H1 (cell line): ENCODE results near the gene NHLH1. TPM values are rescaled to one million over a fixed set of nuclear protein-coding genes. Genes with fewer than 3 reads are reported as not detected.

ENCODE experiments used
- CTCF ChIA-PET: fragments of 300-600 bp; sonication (Branson Sonifier 250); formaldehyde crosslinking; loops from one replicate; lab custom pipeline; 2021; ENCODE audit not compliant: partially characterized antibody; lab: Charles Lee
- POLR2A ChIA-PET: fragments of 300-600 bp; sonication (Branson Sonifier 250); formaldehyde crosslinking; loops from one replicate; lab custom pipeline; 2021; ENCODE audit warnings: inconsistent platforms; ENCODE audit not compliant: partially characterized antibody; lab: Charles Lee
- DNase-seq, 2 experiments: peaks; one replicate each; pipeline versions ENCODE4 v3.0.0 to v3.0.0-alpha.2; 2010 to 2022; ENCODE audit warnings: low spot score in 2 of 2, low read depth in 1 of 2, mixed read lengths in 1 of 2
- FAIRE-seq: peaks from 2 replicates; lab custom pipeline; 2011; peaks lifted over from hg19 to GRCh38; lab: Jason Lieb, UNC
- H2AFZ ChIP-seq: 2 replicates; pipeline ENCODE4 v1.8.1; 2012; ENCODE audit warnings: low read length, inconsistent platforms
- H2AK5ac ChIP-seq: 2 replicates; pipeline ENCODE4 v1.6.1; 2013; ENCODE audit warnings: low read depth, low read length
- H2BK120ac ChIP-seq: replicated peaks from 2 replicates; pipeline ENCODE3; 2013; ENCODE audit warnings: low read depth, low read length, inconsistent platforms
- H2BK12ac ChIP-seq: 2 replicates; pipeline ENCODE4 v1.6.1; 2013; ENCODE audit warnings: low read depth, low read length
- H2BK15ac ChIP-seq: 2 replicates; pipeline ENCODE4 v1.6.1; 2013; ENCODE audit warnings: low read length
- H2BK20ac ChIP-seq: 2 replicates; pipeline ENCODE4 v1.6.1; 2013; ENCODE audit warnings: low read length
- H2BK5ac ChIP-seq: 2 replicates; pipeline ENCODE4 v1.6.1; 2013; ENCODE audit warnings: low read depth, low read length
- H3K14ac ChIP-seq: 2 replicates; pipeline ENCODE4 v1.6.1; 2013; ENCODE audit warnings: inconsistent platforms; ENCODE audit not compliant: insufficient read length
- H3K18ac ChIP-seq: 2 replicates; pipeline ENCODE4 v1.6.1; 2013; ENCODE audit warnings: low read length; ENCODE audit errors: extremely low read depth
- H3K23ac ChIP-seq: 2 replicates; pipeline ENCODE4 v1.6.1; 2013; ENCODE audit warnings: inconsistent platforms; ENCODE audit not compliant: insufficient read length
- H3K23me2 ChIP-seq: 2 replicates; pipeline ENCODE4 v1.6.1; 2013; ENCODE audit warnings: low read depth, low read length
- H3K27ac ChIP-seq: 2 replicates; pipeline ENCODE4 v1.6.1; 2011; ENCODE audit warnings: low read depth, low read length, inconsistent platforms
- H3K27me3 ChIP-seq, 4 experiments: replicated peaks in 1 of 4; 1 replicate in 1 of 4; 2 replicates in 3 of 4; pipeline versions ENCODE4 v1.6.1 to v1.8.1; 2011 to 2013; ENCODE audit warnings: low read length in 3 of 4, mild to moderate bottlenecking in 3 of 4, inconsistent platforms in 2 of 4, mixed read lengths in 2 of 4, moderate library complexity in 1 of 4; ENCODE audit not compliant: control insufficient read depth in 3 of 4, insufficient read depth in 3 of 4; ENCODE audit errors: extremely low read depth in 1 of 4
- H3K36me3 ChIP-seq, 4 experiments: 2 replicates each; pipeline versions ENCODE4 v1.6.1 to v1.8.1; 2011 to 2013; ENCODE audit warnings: mild to moderate bottlenecking in 4 of 4, low read length in 3 of 4, moderate library complexity in 2 of 4, control low read depth in 1 of 4, inconsistent platforms in 1 of 4; ENCODE audit not compliant: insufficient read depth in 4 of 4, control insufficient read depth in 2 of 4
- H3K4ac ChIP-seq: replicated peaks from 2 replicates; pipeline ENCODE3; 2013; ENCODE audit warnings: low read length, low read depth, mixed read lengths, inconsistent platforms; ENCODE audit not compliant: insufficient read length
- H3K4me1 ChIP-seq, 4 experiments: replicated peaks in 1 of 4; 1 replicate in 1 of 4; 2 replicates in 3 of 4; pipeline versions ENCODE4 v1.6.1 to v1.8.1; 2011 to 2013; ENCODE audit warnings: low read length in 3 of 4, inconsistent platforms in 2 of 4, mixed read lengths in 1 of 4; ENCODE audit not compliant: insufficient read depth in 4 of 4, control insufficient read depth in 3 of 4
- H3K4me2 ChIP-seq, 2 experiments: 2 replicates each; pipeline versions ENCODE4 v1.6.1 to v1.8.1; 2011 to 2013; ENCODE audit warnings: low read depth in 2 of 2, low read length in 2 of 2, control low read depth in 1 of 2, inconsistent platforms in 1 of 2, mild to moderate bottlenecking in 1 of 2; ENCODE audit not compliant: insufficient read depth in 1 of 2
- H3K4me3 ChIP-seq, 4 experiments: fragments of 200-600, 300-600 bp in 1 of 4; sonication (generic), shearing (Covaris generic), sonication (Bioruptor Twin) in 1 of 4; 2 replicates each; pipeline versions ENCODE4 v1.5.1 to v1.8.1; 2011 to 2016; ENCODE audit warnings: low read length in 4 of 4, low read depth in 3 of 4, control low read depth in 2 of 4, inconsistent platforms in 2 of 4, mild to moderate bottlenecking in 2 of 4, mixed read lengths in 1 of 4, moderate library complexity in 1 of 4; ENCODE audit not compliant: insufficient read depth in 2 of 4; ENCODE audit errors: extremely low read depth in 1 of 4
- H3K56ac ChIP-seq: replicated peaks from 2 replicates; pipeline ENCODE3; 2013; ENCODE audit warnings: low read depth, mild to moderate bottlenecking, mixed read lengths, low read length, inconsistent platforms; ENCODE audit not compliant: insufficient read length
- H3K79me1 ChIP-seq: 2 replicates; pipeline ENCODE4 v1.6.1; 2013; ENCODE audit warnings: low read depth, low read length, control low read depth
- H3K79me2 ChIP-seq, 2 experiments: 2 replicates each; pipeline versions ENCODE4 v1.6.1 to v1.8.1; 2012 to 2013; ENCODE audit warnings: low read length in 2 of 2, mild to moderate bottlenecking in 2 of 2, inconsistent platforms in 1 of 2; ENCODE audit not compliant: insufficient read depth in 2 of 2, control insufficient read depth in 1 of 2
- H3K9ac ChIP-seq, 4 experiments: replicated peaks in 1 of 4; 1 replicate in 1 of 4; 2 replicates in 3 of 4; pipeline versions ENCODE4 v1.6.1 to v1.8.1; 2011 to 2013; ENCODE audit warnings: low read depth in 3 of 4, low read length in 3 of 4, control low read depth in 2 of 4, mild to moderate bottlenecking in 2 of 4, moderate library complexity in 2 of 4, inconsistent platforms in 1 of 4; ENCODE audit errors: extremely low read depth in 1 of 4
- H3K9me3 ChIP-seq, 2 experiments: 2 replicates each; pipeline versions ENCODE4 v1.6.1 to v1.8.1; 2012 to 2013; ENCODE audit warnings: mild to moderate bottlenecking in 2 of 2, moderate library complexity in 2 of 2, control low read depth in 1 of 2, inconsistent platforms in 1 of 2, low read depth in 1 of 2, low read length in 1 of 2, mixed read lengths in 1 of 2; ENCODE audit not compliant: insufficient read depth in 2 of 2
- H4K20me1 ChIP-seq, 2 experiments: replicated peaks in 1 of 2; 2 replicates each; pipeline versions ENCODE3 to v1.8.1; 2011 to 2013; ENCODE audit warnings: inconsistent platforms in 2 of 2, low read length in 2 of 2, mild to moderate bottlenecking in 1 of 2; ENCODE audit not compliant: insufficient read depth in 2 of 2, control insufficient read depth in 1 of 2
- H4K5ac ChIP-seq: 2 replicates; pipeline ENCODE4 v1.6.1; 2013; ENCODE audit warnings: low read length, low read depth, mixed read lengths, inconsistent platforms; ENCODE audit not compliant: insufficient read length
- H4K8ac ChIP-seq: 2 replicates; pipeline ENCODE4 v1.8.0; 2013; ENCODE audit warnings: mild to moderate bottlenecking, moderate library complexity, low read length, inconsistent platforms; ENCODE audit not compliant: insufficient read depth; ENCODE audit errors: extremely low read depth
- H4K91ac ChIP-seq: replicated peaks from 2 replicates; pipeline ENCODE3; 2013; ENCODE audit warnings: low read length, mixed read lengths, inconsistent platforms; ENCODE audit not compliant: insufficient read length
- ASH2L ChIP-seq: fragments of 200-600, 300-600 bp; sonication (generic); IDR thresholded peaks from one replicate; pipeline ENCODE4 v1.7.1; 2017; ENCODE audit warnings: low read length
- BCL11A ChIP-seq, 2 experiments: IDR thresholded peaks; one replicate each; pipeline ENCODE4 v1.6.1; 2011; ENCODE audit warnings: low read depth in 2 of 2, low read length in 2 of 2, mild to moderate bottlenecking in 2 of 2
- CEBPB ChIP-seq: IDR thresholded peaks from 2 replicates; pipeline ENCODE4 v1.6.1; 2012; ENCODE audit warnings: low read depth, low read length
- CHD1 ChIP-seq: IDR thresholded peaks from 2 replicates; pipeline ENCODE4 v1.6.1; 2012; ENCODE audit warnings: low read depth, low read length, improper control_type of control experiment
- CTBP2 ChIP-seq: IDR thresholded peaks from 2 replicates; pipeline ENCODE4 v1.7.0; 2011; ENCODE audit warnings: borderline replicate concordance, mild to moderate bottlenecking, moderate library complexity, mixed read lengths, low read length; ENCODE audit not compliant: insufficient read depth, insufficient read length
- EGR1 ChIP-seq: IDR thresholded peaks from 2 replicates; pipeline ENCODE4 v1.6.1; 2011; ENCODE audit warnings: low read depth, low read length, borderline replicate concordance
- EP300 ChIP-seq, 2 experiments: IDR thresholded peaks; 1 replicate in 1 of 2; 2 replicates in 1 of 2; pipeline ENCODE4 v1.6.1; 2011 to 2012; ENCODE audit warnings: low read depth in 2 of 2, low read length in 2 of 2, mild to moderate bottlenecking in 2 of 2, borderline replicate concordance in 1 of 2, inconsistent platforms in 1 of 2, moderate library complexity in 1 of 2
- HDAC6 ChIP-seq: IDR thresholded peaks from one replicate; pipeline ENCODE4 v1.7.1; 2012; ENCODE audit warnings: low read depth, mild to moderate bottlenecking, inconsistent platforms, low read length, moderate library complexity
- JUN ChIP-seq: IDR thresholded peaks from 2 replicates; pipeline ENCODE4 v1.6.1; 2011; ENCODE audit warnings: low read depth, mild to moderate bottlenecking, improper control_type of control experiment, low read length
- KDM4A ChIP-seq: IDR thresholded peaks from one replicate; pipeline ENCODE4 v1.7.1; 2012; ENCODE audit warnings: low read depth, mild to moderate bottlenecking, moderate library complexity, low read length, inconsistent platforms; ENCODE audit not compliant: severe bottlenecking
- SAP30 ChIP-seq: fragments of 300-600 bp; sonication (generic); IDR thresholded peaks from 2 replicates; pipeline ENCODE4 v1.7.1; 2012; ENCODE audit warnings: low read length, moderate library complexity, mild to moderate bottlenecking, inconsistent platforms; ENCODE audit not compliant: insufficient read depth, insufficient replicate concordance
- TBP ChIP-seq: IDR thresholded peaks from 2 replicates; pipeline ENCODE4 v1.6.1; 2011; ENCODE audit warnings: low read depth, low read length, improper control_type of control experiment
- WGBS, 2 experiments: shearing (Covaris generic) in 1 of 2; methylation state at CpG; one replicate each; pipeline versions ENCODE4 v1.1.6 to v1.1.7; 2013 to 2015; ENCODE audit warnings: low lambda C conversion rate in 2 of 2, mixed read lengths in 2 of 2, inconsistent platforms in 1 of 2, low coverage in 1 of 2, missing lambda C conversion rate in 1 of 2; ENCODE audit not compliant: insufficient replicate concordance in 2 of 2, insufficient coverage in 1 of 2, insufficient read length in 1 of 2; ENCODE audit errors: extremely low coverage in 1 of 2, missing lambda C conversion rate in 1 of 2; 5-methylcytosine and 5-hydroxymethylcytosine counted together
- polyA plus RNA-seq, 7 experiments: library from polyadenylated mRNA; depleted of rRNA in 3 of 7; stranded (reverse) in 5 of 7; unstranded in 2 of 7; fragments of >200 nt in 5 of 7; fragments of 200-250 nt in 2 of 7; gene quantifications; 1 replicate in 5 of 7; 2 replicates in 1 of 7; 4 replicates in 1 of 7; pipeline versions ENCODE4 v1.2.1 to v1.2.3, GENCODE V29; 2011 to 2013; ENCODE audit warnings: missing spikeins in 2 of 7, mixed read lengths in 2 of 7
- total RNA-seq: library from RNA; stranded (reverse); fragmentation: NEBNext Ultra II Directional; extraction: Animal tissue kit (Norgen Biotek cat#: 25700); gene quantifications from 2 replicates; pipeline ENCODE4 v1.2.1, GENCODE V29; 2021

The NHLH1 gene
- total and polyA plus RNA-seq, 2 of the 8 experiments (the other 6 are each of a cell fraction or from before 2014, with no cell fraction given) = 0.39 to 0.91 TPM

DNA sequence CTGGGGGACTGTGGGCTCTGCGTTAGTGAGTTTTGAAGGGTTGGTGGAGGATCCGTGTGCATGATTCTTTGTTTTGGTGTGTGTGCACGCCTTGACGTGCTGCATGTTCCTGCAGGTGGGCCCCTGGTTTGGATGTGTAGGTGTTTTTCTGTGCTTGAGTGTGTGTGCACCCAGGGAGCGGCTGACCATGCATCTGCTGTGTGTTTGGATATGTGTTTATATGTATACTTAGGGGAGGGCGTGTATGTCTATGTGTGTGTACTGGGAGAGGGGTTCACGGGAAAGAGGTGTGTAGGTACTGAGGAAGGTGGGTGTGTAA is 34.6 kb downstream of the NHLH1 start:
- peaks cover 0 to 12% of the 10 kb centered on the region in 2 experiments for H4K20me1 ChIP-seq
- TF ChIP-seq JUN = no peak
- TF ChIP-seq BCL11A (IDR thresholded peaks at IDR 0.05; ENCODE audit: low read depth in 2 of 2, low read length in 2 of 2) = no peak
- TF ChIP-seq TBP = no peak
- no peak for TF ChIP-seq CEBPB
- TF ChIP-seq SAP30 = no peak
- no peak for TF ChIP-seq EGR1
- TF ChIP-seq CHD1 = no peak
- TF ChIP-seq HDAC6 = no peak
- no peak for TF ChIP-seq CTBP2
- no peak for TF ChIP-seq EP300 (IDR thresholded peaks at IDR 0.05; ENCODE audit: borderline replicate concordance in 1 of 2, low read depth in 2 of 2, low read length in 2 of 2)
- no peak for TF ChIP-seq KDM4A
- TF ChIP-seq ASH2L = no peak

More for the DNA sequence above, 34.6 kb downstream of the NHLH1 start:
- Histone ChIP-seq H3K4me3 (peak overlapping the region; percentile 74 to 91 (median 90)), H3K23me2 (peaks cover 10% of the 10 kb centered on the region), H3K36me3 (no peaks in the 10 kb centered on the region), H3K56ac (peak overlapping the region; percentile 73), H3K9me3 (no peaks in the 10 kb centered on the region), H2AFZ (no peak overlapping the region), H4K5ac (no peak overlapping the region), H2BK12ac (peak overlapping the region; percentile 53; the same call in 1 of the 2 replicates), H2BK120ac (no peak overlapping the region), H2BK5ac (peak overlapping the region; percentile 80), H2BK20ac (peak overlapping the region; percentile 15; the same call in 1 of the 2 replicates), H4K91ac (peak overlapping the region; percentile 37), H3K18ac (peak overlapping the region; percentile 97; the same call in 1 of the 2 replicates), H4K8ac (peak overlapping the region; percentile 41; the same call in 1 of the 2 replicates), H3K27me3 (no peaks in the 10 kb centered on the region; a peak in 1 of 7 replicates), H3K4me1 (peaks cover 10 to 35% (median 23%) of the 10 kb centered on the region in 4 experiments), H3K27ac (no peak overlapping the region; the same call in 1 of the 2 replicates), H3K9ac (peak overlapping the region; percentile 80 to 94 (median 88)), H2AK5ac (peak overlapping the region; percentile 98), H3K4ac (peak overlapping the region; percentile 48), H3K79me1 (peaks cover 16% of the 10 kb centered on the region), H3K23ac (peak overlapping the region; percentile 10), H3K14ac (peak overlapping the region; percentile 66), H2BK15ac (peak overlapping the region; percentile 93), H3K4me2 (peak overlapping the region; percentile 98), H3K79me2 (peaks cover 21 to 55% of the 10 kb centered on the region in 2 experiments)
- POLR2A ChIA-PET = interaction anchor here (0.7 to 2.1 kb wide), 7 partner anchors 9 to 232 kb away, joined by 3 to 9 read pairs (median 4); no protein-coding TSS in a partner anchor
- no peak for DNase-seq
- CTCF ChIA-PET = interaction anchor here (0.9 kb wide), 1 partner anchor 25 kb away, joined by 4 read pairs; no protein-coding TSS in a partner anchor
- no peak for FAIRE-seq
- WGBS, 2 experiments = 25% methylated on average over 7 of the region's 7 CpGs; no CpG with 5 or more reads in 1 of the 2 experiments
